Posterior vena cava (tissue), 2 donors: Measurements from ENCODE around the gene MORN1. TPM values are rescaled to one million over a fixed set of nuclear protein-coding genes. Genes with fewer than 3 reads are reported as not detected.
A peak's percentile ranks its signal among the peaks of the same experiment; 100 is the strongest.

Source experiments
- DNase-seq: peaks from one replicate; pipeline ENCODE4 v3.0.0-alpha.2; 2020; ENCODE audit warnings: low spot score
- intact Hi-C, 2 donors: fragments of 100-400 bp; cut with DNase I; formaldehyde crosslinking; loops; one replicate each; pipeline versions ENCODE4 v1.14.1 to v1.14.2; 2022 to 2023
- total RNA-seq, 2 donors: library from RNA; stranded (reverse); fragmentation: NEBNext Ultra II Directional; extraction: Animal tissue kit (Norgen Biotek cat#: 25700); gene quantifications; one replicate each; pipeline ENCODE4 v1.2.1, GENCODE V29; 2021
- donor health status: DM: yes; HTN: yes; CAD: no.
- donor health status: DM: yes; HTN: yes; CAD: no.

The MORN1 gene
- total RNA-seq, 2 donors from 2014 or later: 3.8 to 5.5 TPM

DNA sequence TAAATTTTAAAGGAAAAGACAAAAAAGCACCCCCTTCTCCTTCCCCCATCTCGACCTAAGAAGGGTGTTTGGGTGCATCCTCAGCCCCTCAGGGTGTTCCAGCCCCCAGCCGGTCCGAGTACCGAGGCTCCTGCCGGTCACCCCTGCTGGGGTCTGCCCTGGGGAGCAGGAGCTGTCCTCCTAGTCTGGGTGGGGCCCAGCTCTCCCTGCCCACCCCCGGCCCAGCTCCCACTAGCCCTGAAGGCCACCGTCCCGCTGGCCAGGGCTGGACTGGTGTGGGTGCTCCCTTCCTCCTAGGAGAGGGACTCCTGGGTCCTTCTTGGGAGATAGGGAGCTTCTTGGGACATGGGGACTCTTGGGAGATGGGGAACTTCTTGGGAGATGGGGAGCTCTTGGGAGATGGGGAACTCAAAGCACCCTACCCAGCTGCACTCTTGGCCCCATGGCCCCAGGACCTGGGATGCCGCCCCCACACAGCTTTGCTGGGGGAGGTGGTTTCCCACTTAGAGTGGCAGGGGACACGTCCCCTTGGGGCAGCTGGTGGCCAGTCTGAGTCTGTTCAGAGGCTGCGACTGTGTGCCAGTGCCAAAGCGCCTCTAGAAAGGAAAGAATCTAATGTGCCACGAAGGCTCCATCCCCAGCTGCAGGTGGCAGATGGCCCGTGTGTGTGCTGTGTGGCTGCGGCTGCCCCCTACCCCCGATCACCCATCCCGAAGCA is 44.5 kb downstream of the MORN1 start:
- peak; percentile 37 for DNase-seq
- intact Hi-C loops: no loop called here

GRCh38 chr1:2345297-2346075 is 45.9 kb downstream of the MORN1 start:
- intact Hi-C loops: no loop called here
- DNase-seq: peak; percentile 75

- intact Hi-C loops: no loop called here
- DNase-seq: peak; percentile 77
Measured at GRCh38 chr1:2344744-2345296, 46.5 kb downstream of the MORN1 start.

DNA sequence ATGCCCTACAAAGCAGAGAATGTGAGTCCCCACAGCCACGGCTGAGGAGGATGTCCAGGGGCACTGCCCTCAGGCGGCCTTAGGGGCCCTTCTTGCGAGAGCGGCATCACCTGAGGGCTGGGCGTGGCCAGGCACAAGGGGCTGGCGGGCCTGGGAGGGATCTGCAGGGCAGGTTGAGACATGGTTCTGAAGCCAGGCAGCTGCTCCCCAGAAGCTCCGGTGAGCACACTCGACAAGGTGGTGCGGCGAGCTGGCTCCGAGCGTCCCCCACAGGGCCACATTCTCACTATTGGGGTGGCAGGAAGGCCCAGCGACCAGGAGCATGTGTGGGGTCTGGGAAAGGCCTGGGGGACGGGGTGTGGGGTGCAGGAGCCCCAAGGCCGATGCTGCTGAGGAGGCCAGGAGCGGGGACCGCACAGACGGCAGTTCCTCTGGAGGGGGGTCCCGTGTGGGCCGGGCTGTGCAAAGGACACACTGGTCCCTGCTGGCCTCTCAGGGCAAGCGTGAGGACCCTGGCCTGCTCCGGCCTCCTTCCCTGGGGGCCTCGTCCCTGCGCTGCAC is 47.2 kb downstream of the MORN1 start:
- intact Hi-C loops: no loop called here
- peak; percentile 76 for DNase-seq

GRCh38 chr1:2343023-2343935 is 48.1 kb downstream of the MORN1 start:
- intact Hi-C loops: no loop called here
- peak; percentile 69 for DNase-seq

GRCh38 chr1:2342384-2343022 is 48.9 kb downstream of the MORN1 start:
- intact Hi-C loops: no loop called here
- peak; percentile 72 for DNase-seq

- intact Hi-C loops: no loop called here
- peak; percentile 58 for DNase-seq
Measured at GRCh38 chr1:2341706-2342383, 49.5 kb downstream of the MORN1 start.

DNA sequence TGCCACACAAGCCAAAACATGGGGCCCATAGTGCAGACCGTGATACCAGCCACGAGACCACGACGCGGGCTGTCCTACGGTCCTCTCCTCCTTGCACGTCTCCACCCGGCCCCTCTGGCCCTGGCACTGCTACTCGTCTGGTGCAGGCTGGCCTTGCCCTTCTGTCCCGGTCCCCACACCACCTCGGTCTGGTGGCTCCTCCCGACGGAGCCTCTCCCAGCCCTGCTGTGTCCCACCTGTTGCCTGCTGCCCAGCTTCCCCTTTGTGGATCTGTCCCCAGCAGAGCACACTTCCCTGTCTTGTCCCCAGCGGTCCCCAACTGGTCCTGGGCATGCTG is 50.5 kb downstream of the MORN1 start:
- no peak for DNase-seq
- intact Hi-C loops: no loop called here

DNA sequence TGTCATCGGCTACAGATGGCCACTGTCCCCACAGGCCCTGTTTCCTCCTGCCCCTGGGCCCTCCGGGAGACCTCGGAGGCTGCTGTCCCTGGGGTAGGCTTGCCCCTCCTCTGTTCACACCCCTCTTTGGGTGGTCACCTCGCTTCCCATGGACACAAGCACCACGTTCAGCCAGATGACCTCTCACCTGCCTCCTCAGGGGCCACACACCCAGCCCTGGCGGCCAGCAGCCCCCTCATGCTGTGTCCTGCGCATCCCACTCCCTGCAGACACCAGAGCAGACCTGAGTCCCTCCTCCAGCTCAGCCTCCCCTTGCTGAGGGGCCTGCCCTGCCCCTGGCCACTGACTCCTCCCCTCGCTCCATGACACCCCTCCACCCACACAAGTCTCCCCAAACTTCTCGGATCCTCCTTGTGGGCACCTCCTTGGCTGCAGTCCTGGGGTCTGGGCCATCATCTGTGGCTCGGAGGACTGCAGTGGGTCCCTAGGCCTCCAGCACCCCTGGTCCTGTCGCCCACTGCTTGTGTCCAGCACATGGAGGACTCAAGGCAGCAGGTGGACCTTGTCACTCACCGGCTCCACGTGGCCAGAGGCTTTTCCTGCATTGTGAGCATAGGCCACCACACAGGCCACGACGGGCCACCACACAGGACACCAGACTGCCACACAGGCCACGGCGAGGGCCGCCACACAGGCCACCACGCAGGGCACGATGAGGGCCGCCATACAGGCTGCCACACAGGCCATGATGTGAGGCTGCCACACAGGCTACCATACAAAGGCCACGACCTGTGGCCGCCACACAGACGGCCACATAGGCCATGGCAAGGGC is 51.1 kb downstream of the MORN1 start:
- intact Hi-C loops: no loop called here
- DNase-seq: no peak

DNA sequence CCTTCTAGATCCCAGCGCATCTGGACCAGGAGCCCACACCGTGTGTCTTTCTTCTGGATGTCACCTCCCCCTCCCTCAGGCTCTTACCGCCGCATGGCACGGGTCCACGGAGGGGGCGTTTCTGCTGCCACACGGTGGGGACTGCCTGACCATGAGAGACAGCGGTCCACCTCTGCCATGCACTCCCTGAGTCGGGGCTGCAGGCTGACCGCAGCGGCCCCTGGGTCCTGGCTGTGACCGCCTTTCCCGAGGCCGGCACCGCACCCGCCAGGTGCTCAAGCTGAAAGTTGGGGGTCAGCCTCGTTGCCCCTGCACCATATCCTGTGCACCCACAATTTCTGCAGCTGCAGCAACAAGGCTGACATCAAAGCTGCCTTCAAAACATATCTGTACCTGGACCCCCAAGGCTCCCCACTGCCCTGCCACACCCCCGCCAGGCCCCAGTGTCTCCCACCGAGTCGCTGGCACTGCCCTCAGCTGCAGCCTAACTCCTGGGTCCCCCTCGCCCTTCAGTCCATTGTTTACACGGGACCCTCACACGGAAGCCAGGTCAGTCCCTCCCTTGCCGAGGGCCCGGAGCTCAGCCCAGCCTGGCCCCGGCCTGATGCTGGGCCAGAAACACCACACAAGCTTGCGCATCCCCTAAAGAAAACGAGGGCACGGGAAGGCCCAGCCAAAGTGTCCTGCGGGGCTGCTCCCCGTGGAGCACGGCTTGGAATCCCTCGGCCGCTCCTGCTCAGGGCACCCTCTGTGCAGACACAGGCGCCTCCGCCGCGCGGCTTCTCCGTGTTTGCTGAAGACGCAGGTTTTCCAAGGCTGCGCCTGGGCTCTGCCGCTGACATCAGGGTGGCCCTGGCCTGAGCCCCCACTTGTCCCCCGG is 51.9 kb downstream of the MORN1 start:
- intact Hi-C loops: loop anchor here in 1 of 2 donors (5.0 kb wide), 1 partner anchor 33 kb away; no protein-coding TSS in a partner anchor
- no peak for DNase-seq

DNA sequence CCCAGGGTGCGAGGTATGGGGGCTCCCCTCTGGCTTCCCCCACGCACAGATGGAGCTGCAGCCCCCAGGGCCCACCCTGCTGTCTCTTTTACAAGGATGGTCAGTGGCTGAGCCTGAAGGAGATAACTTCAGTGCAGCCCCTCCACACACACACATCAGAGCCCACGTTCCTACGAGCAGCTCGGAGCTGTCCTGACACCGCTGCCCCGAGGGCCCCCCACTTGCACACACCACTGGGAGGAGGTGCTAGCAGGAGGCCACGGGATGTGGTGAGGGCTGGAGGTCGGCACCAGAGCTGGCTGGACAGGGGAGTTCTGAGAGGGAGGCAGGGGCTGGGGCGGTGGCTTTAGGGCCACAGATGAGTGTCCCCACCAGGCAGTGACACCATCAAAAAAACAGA is 53.9 kb downstream of the MORN1 start:
- intact Hi-C loops: loop anchor here in 1 of 2 donors (5.0 kb wide), 1 partner anchor 35 kb away; no protein-coding TSS in a partner anchor

GRCh38 chr1:2337081-2337480 is 54.3 kb downstream of the MORN1 start:
- DNase-seq: no peak
- intact Hi-C loops: loop anchor here in 1 of 2 donors (5.0 kb wide), 1 partner anchor 35 kb away; no protein-coding TSS in a partner anchor

More for the DNA sequence above, 53.9 kb downstream of the MORN1 start:
- DNase-seq: no peak

DNA sequence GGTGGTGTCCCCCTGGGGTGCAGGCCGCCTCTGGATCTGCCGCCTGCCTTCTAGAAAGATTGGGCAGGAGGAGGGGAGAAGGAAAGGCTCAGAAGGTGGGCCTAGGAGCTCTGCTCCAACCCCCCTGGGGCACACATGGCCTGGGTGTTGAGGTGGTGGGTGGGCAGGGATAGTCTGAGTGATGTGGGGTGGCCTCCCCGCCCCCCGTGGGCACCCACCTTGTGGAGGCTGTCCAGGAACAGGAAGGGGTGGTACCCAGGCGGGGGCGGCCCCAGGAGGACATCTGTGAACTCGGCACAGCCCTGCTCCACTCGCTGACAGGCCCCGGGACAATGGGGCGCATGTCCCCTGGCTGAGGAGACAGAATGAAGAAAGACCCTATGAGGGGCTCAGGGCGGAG is 54.9 kb downstream of the MORN1 start:
- intact Hi-C loops: loop anchor here in 1 of 2 donors (5.0 kb wide), 1 partner anchor 36 kb away; no protein-coding TSS in a partner anchor
- DNase-seq: no peak

DNA sequence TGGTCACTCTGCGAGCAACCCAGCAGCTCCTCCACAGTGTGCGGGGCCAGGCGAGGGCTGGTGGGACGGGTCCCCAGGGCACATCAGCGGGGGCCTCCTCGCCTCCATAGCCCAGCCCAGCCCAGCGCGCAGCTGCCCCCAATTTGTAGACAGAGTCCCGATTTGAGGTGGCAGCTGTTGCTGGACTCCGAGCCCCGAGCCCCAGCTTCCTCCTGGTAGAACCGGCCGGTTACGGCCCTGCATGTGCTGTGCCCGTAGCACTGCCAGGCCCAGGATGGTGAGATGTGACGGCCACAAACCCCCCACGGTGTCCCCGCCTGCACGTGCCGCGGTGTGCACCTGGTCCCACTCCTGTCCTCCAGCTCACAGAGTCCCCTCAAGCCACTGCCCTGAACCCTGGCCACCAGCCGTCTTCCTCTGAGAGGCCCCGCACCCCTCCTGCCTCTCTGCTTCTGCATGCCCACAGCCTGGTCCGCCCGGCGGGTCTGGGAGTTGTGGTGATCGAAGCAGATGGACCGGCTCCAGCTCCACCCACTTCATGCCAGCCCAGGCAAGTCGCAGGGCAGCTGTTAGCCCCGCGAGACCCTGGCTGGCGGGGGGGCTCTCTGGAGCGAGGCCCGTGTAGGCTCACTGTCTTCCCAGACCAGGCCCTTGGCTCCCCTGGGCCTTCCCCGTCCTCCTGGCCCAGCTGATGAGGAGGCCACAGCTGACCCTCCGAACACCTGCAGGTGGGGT is 55.5 kb downstream of the MORN1 start:
- intact Hi-C loops: loop anchor here in 1 of 2 donors (5.0 kb wide), 1 partner anchor 36 kb away; no protein-coding TSS in a partner anchor
- DNase-seq: no peak

DNA sequence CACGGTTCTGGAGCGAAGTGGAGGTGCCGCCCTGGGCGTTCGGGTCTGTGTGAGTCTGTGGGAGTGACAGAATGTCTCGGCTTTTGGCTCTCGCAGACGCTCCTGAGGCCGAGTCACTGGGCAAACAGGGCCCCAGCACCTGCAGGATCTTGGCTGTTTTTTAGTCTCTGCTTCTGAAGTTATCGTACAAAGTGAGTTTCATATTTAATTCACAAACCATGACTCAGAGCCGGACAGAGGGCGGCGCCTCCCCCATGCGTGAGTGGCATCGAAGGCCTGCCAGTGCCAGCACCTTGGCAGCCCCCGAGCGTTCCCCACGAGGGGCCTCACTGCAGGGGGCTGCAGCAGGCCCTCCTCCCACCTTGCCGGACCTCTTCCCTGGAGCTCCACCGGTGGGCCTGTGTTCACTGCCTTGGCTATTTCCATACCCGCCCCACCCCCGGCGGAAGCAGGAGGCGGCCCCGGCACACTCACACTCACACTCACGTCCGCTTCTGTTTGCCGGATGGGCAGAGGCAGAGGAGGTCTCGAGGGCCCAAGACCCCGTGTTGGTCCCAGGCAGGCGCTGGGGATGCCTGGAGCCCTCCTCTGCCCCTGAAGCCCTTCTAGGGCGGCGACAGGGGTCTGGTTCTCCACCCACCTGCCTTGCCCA is 56.3 kb downstream of the MORN1 start:
- intact Hi-C loops: loop anchor here in 1 of 2 donors (5.0 kb wide), 1 partner anchor 37 kb away; no protein-coding TSS in a partner anchor
- no peak for DNase-seq
